Astrocyte (in vitro differentiated cells and primary cell): ENCODE data around the gene DDX25. TPM values are rescaled to one million over a fixed set of nuclear protein-coding genes. Genes with fewer than 3 reads are reported as not detected.

Experiments
- DNase-seq: peaks from one replicate; pipeline ENCODE4 v3.0.0-alpha.2; 2010; ENCODE audit warnings: low read depth
- FAIRE-seq: peaks from 2 replicates; lab custom pipeline; 2011; peaks lifted over from hg19 to GRCh38; lab: Jason Lieb, UNC
- H2AFZ ChIP-seq: 2 replicates; pipeline ENCODE4 v1.6.0; 2012; ENCODE audit warnings: low read depth, low read length, inconsistent platforms
- H3K27ac ChIP-seq: 2 replicates; pipeline ENCODE4 v1.5.1; 2011; ENCODE audit warnings: low read depth, low read length, inconsistent platforms
- H3K27me3 ChIP-seq: 2 replicates; pipeline ENCODE4 v1.6.0; 2011; ENCODE audit warnings: low read length, inconsistent platforms; ENCODE audit not compliant: insufficient read depth
- H3K36me3 ChIP-seq: 2 replicates; pipeline ENCODE4 v1.5.1; 2011; ENCODE audit warnings: low read length, inconsistent platforms; ENCODE audit not compliant: insufficient read depth
- H3K4me1 ChIP-seq: 2 replicates; pipeline ENCODE4 v1.5.1; 2011; ENCODE audit warnings: low read length, inconsistent platforms; ENCODE audit not compliant: insufficient read depth
- H3K4me2 ChIP-seq: 2 replicates; pipeline ENCODE4 v1.6.0; 2012; ENCODE audit warnings: low read length, inconsistent platforms
- H3K4me3 ChIP-seq: 2 replicates; pipeline ENCODE4 v1.5.1; 2011; ENCODE audit warnings: low read depth, mild to moderate bottlenecking, low read length, inconsistent platforms; ENCODE audit not compliant: insufficient read depth
- H3K79me2 ChIP-seq: 2 replicates; pipeline ENCODE4 v1.6.0; 2012; ENCODE audit warnings: mild to moderate bottlenecking, low read length, inconsistent platforms; ENCODE audit not compliant: insufficient read depth
- H3K9ac ChIP-seq: 2 replicates; pipeline ENCODE4 v1.6.0; 2012; ENCODE audit warnings: mild to moderate bottlenecking, low read length, inconsistent platforms
- H3K9me3 ChIP-seq: 2 replicates; pipeline ENCODE4 v1.5.1; 2012; ENCODE audit warnings: low read depth, mild to moderate bottlenecking, low read length, inconsistent platforms; ENCODE audit not compliant: insufficient read depth
- H4K20me1 ChIP-seq: 2 replicates; pipeline ENCODE4 v1.6.0; 2012; ENCODE audit warnings: low read length, inconsistent platforms; ENCODE audit not compliant: insufficient read depth
- H3K27ac Mint-ChIP-seq: one replicate; pipeline ENCODE4 v1.8.0; 2021; ENCODE audit warnings: mild to moderate bottlenecking, mixed read lengths; ENCODE audit not compliant: unreplicated experiment
- H3K27me3 Mint-ChIP-seq: one replicate; pipeline ENCODE4 v1.8.0; 2021; ENCODE audit warnings: low read depth, mixed read lengths; ENCODE audit not compliant: unreplicated experiment
- H3K36me3 Mint-ChIP-seq: one replicate; pipeline ENCODE4 v1.8.0; 2021; ENCODE audit warnings: low read depth, mixed read lengths; ENCODE audit not compliant: unreplicated experiment
- H3K4me1 Mint-ChIP-seq: one replicate; pipeline ENCODE4 v1.8.0; 2021; ENCODE audit warnings: low read depth, mixed read lengths; ENCODE audit not compliant: unreplicated experiment
- H3K4me3 Mint-ChIP-seq: one replicate; pipeline ENCODE4 v1.8.0; 2021; ENCODE audit warnings: mild to moderate bottlenecking, moderate library complexity, mixed read lengths; ENCODE audit not compliant: unreplicated experiment
- H3K9me3 Mint-ChIP-seq: one replicate; pipeline ENCODE4 v1.8.0; 2021; ENCODE audit warnings: mild to moderate bottlenecking, mixed read lengths; ENCODE audit not compliant: unreplicated experiment
- EZH2 ChIP-seq: IDR thresholded peaks from 2 replicates; pipeline ENCODE4 v1.6.1; 2012; ENCODE audit warnings: mild to moderate bottlenecking, low read length, inconsistent platforms; ENCODE audit not compliant: insufficient read depth
- total RNA-seq: library from RNA; stranded (reverse); gene quantifications from 2 replicates; pipeline ENCODE4 v1.2.1, GENCODE V29; 2021
- TF ChIP-seq, protein P1 (sequence below): IDR thresholded peaks from 2 replicates; pipeline ENCODE4 v1.5.1; 2011; ENCODE audit warnings: low read depth, mild to moderate bottlenecking, inconsistent platforms, low read length, moderate library complexity; ENCODE audit not compliant: insufficient read depth

DDX25 gene
- total RNA-seq, 1 donor from 2014 or later, result 1.1 TPM

- Histone ChIP-seq H3K9ac (no peak overlapping the region), H3K4me2 (no peak overlapping the region), H2AFZ (no peak overlapping the region), H3K79me2 (no peaks in the 10 kb centered on the region), H3K9me3 (no peaks in the 10 kb centered on the region), H3K4me3 (no peak overlapping the region), H3K4me1 (no peaks in the 10 kb centered on the region), H3K27me3 (peaks cover 4% of the 10 kb centered on the region), H4K20me1 (no peaks in the 10 kb centered on the region), H3K27ac (no peak overlapping the region), H3K36me3 (no peaks in the 10 kb centered on the region)
- H3K36me3 Mint-ChIP-seq, result no peaks in the 10 kb centered on the region
- peaks cover 34% of the 10 kb centered on the region for H3K27me3 Mint-ChIP-seq
- FAIRE-seq (no peak), DNase-seq (no peak)
- H3K9me3 Mint-ChIP-seq, result no peaks in the 10 kb centered on the region
- no peak overlapping the region for H3K27ac Mint-ChIP-seq
- TF ChIP-seq EZH2, result no peak
- TF ChIP-seq, protein P1, sequence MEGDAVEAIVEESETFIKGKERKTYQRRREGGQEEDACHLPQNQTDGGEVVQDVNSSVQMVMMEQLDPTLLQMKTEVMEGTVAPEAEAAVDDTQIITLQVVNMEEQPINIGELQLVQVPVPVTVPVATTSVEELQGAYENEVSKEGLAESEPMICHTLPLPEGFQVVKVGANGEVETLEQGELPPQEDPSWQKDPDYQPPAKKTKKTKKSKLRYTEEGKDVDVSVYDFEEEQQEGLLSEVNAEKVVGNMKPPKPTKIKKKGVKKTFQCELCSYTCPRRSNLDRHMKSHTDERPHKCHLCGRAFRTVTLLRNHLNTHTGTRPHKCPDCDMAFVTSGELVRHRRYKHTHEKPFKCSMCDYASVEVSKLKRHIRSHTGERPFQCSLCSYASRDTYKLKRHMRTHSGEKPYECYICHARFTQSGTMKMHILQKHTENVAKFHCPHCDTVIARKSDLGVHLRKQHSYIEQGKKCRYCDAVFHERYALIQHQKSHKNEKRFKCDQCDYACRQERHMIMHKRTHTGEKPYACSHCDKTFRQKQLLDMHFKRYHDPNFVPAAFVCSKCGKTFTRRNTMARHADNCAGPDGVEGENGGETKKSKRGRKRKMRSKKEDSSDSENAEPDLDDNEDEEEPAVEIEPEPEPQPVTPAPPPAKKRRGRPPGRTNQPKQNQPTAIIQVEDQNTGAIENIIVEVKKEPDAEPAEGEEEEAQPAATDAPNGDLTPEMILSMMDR, result no peak
- H3K4me3 Mint-ChIP-seq, result no peak overlapping the region
- peaks cover 2% of the 10 kb centered on the region for H3K4me1 Mint-ChIP-seq
Observed at GRCh38 chr11:125933030-125933813, 28.9 kb downstream of the DDX25 start.

- H3K27ac ChIP-seq, result no peak overlapping the region
- H4K20me1 ChIP-seq, result no peaks in the 10 kb centered on the region
- peaks cover 4% of the 10 kb centered on the region for H3K27me3 ChIP-seq
- Mint-ChIP-seq H3K4me1 (peaks cover 2% of the 10 kb centered on the region), H3K27me3 (peaks cover 34% of the 10 kb centered on the region), H3K27ac (no peak overlapping the region), H3K4me3 (no peak overlapping the region), H3K36me3 (no peaks in the 10 kb centered on the region), H3K9me3 (no peaks in the 10 kb centered on the region)
- DNase-seq, result no peak
- no peak for TF ChIP-seq EZH2
- TF ChIP-seq, protein P1, result no peak
- H3K9ac ChIP-seq, result no peak overlapping the region
- no peaks in the 10 kb centered on the region for H3K9me3 ChIP-seq
- no peak overlapping the region for H3K4me3 ChIP-seq
- no peaks in the 10 kb centered on the region for H3K79me2 ChIP-seq
- no peaks in the 10 kb centered on the region for H3K4me1 ChIP-seq
- no peaks in the 10 kb centered on the region for H3K36me3 ChIP-seq
- no peak overlapping the region for H3K4me2 ChIP-seq
- no peak for FAIRE-seq
- H2AFZ ChIP-seq, result no peak overlapping the region
Observed at GRCh38 chr11:125934473-125934872, 30.2 kb downstream of the DDX25 start.

GRCh38 chr11:125935056-125935455 is 30.7 kb downstream of the DDX25 start:
- no peaks in the 10 kb centered on the region for H3K36me3 ChIP-seq
- no peaks in the 10 kb centered on the region for H3K9me3 ChIP-seq
- H4K20me1 ChIP-seq, result no peaks in the 10 kb centered on the region
- H2AFZ ChIP-seq, result no peak overlapping the region
- no peaks in the 10 kb centered on the region for H3K79me2 ChIP-seq
- Mint-ChIP-seq H3K27ac (no peak overlapping the region), H3K36me3 (no peaks in the 10 kb centered on the region), H3K9me3 (no peaks in the 10 kb centered on the region), H3K4me3 (no peak overlapping the region), H3K4me1 (peaks cover 2% of the 10 kb centered on the region), H3K27me3 (peaks cover 31% of the 10 kb centered on the region)
- no peak for FAIRE-seq
- H3K27me3 ChIP-seq, result peaks cover 4% of the 10 kb centered on the region
- no peak for TF ChIP-seq EZH2
- TF ChIP-seq, protein P1, result no peak
- no peak for DNase-seq
- no peaks in the 10 kb centered on the region for H3K4me1 ChIP-seq
- no peak overlapping the region for H3K4me3 ChIP-seq
- no peak overlapping the region for H3K27ac ChIP-seq
- H3K4me2 ChIP-seq, result no peak overlapping the region
- H3K9ac ChIP-seq, result no peak overlapping the region
